Measurements from ENCODE around the gene ZCCHC14. TPM values are rescaled to one million over a fixed set of nuclear protein-coding genes. Genes with fewer than 3 reads are reported as not detected.

Gene ZCCHC14
- total and polyA plus RNA-seq, 2 of the 13 experiments (the other 11 are each of a cell fraction or from before 2014, with no cell fraction given) = 12.4 to 12.5 TPM

- intact Hi-C loops (cut with micrococcal nuclease; ENCODE audit: unreplicated experiment) (loop anchor here (2.0 to 10.0 kb wide), 3 partner anchors 14 to 474 kb away; no protein-coding TSS in a partner anchor), in situ Hi-C loops (cut with HindIII; ENCODE audit: extremely low pct_ligation_motif_present, low pct_unique_long_range_greater_than_20kb) (loop anchor here (25.0 kb wide), 1 partner anchor 482 kb away; the partner anchor contains the start of gene SLC7A5)
- Histone ChIP-seq H3K79me2 (ENCODE audit: insufficient read depth, low read length) (peaks cover 75% of the 10 kb centered on the region), H3K36me3 (replicated peaks in 1 of 2; ENCODE audit: control insufficient read depth in 1 of 2, insufficient read depth in 2 of 2, low read length in 2 of 2) (peaks cover 16 to 37% of the 10 kb centered on the region in 2 experiments), H4K20me1 (ENCODE audit: insufficient read depth, low read length) (peaks cover 67% of the 10 kb centered on the region), H2AFZ (ENCODE audit: low read length) (no peak overlapping the region), H3K4me2 (ENCODE audit: low read depth, low read length) (peak overlapping the region; percentile 98), H3K27me3 (ENCODE audit: control insufficient read depth in 1 of 2, insufficient read depth in 2 of 2, low read length in 2 of 2) (no peaks in the 10 kb centered on the region; a peak in 1 of 5 replicates), H3K27ac (ENCODE audit: extremely low read length, insufficient read depth, low read length) (peak overlapping the region; percentile 100), H3K4me1 (ENCODE audit: insufficient read depth, low read length) (peaks cover 59% of the 10 kb centered on the region), H3K4me3 (replicated peaks in 1 of 3; ENCODE audit: insufficient read depth in 1 of 3, low read depth in 2 of 3, low read length in 3 of 3) (peak overlapping the region; percentile 82 to 96 (median 84)), H3K9me3 (ENCODE audit: low read length) (no peaks in the 10 kb centered on the region), H3K9ac (ENCODE audit: insufficient read depth, low read depth, low read length) (peak overlapping the region; percentile 81)
- DNase-seq (ENCODE audit: low spot score) (no peak), FAIRE-seq (no peak), ATAC-seq (no peak)
- WGBS (ENCODE audit: low lambda C conversion rate) = 17% methylated on average over 10 of the region's 10 CpGs
- ChIA-PET CTCF (ENCODE audit: low intra/inter-chr PET ratio, low total read pairs) (interaction anchor here (1.1 kb wide), 1 partner anchor 56 kb away, joined by 3 read pairs; no protein-coding TSS in a partner anchor), POLR2A (interaction anchor here (0.8 to 14.0 kb wide), 8 partner anchors 8 to 62 kb away, joined by 4 to 265 read pairs (median 30); partner anchors contain the start of genes C16orf95 and MAP1LC3B)
- BruUV-seq (replicated peaks) = no TSS peak
- TF ChIP-seq SOX13 (IDR thresholded peaks at IDR 0.05) = no peak
- TF ChIP-seq SOX13 (CRISPR knock-in tag; conservative IDR thresholded peaks at IDR 0.05 in 1 of 2, IDR thresholded peaks at IDR 0.05 in 1 of 2) = 0 out of 4 replicates have a peak, but pooled peaks of 1 of the 2 experiments have one; percentile 11
- peak; percentile 56; the same call in 1 of the 2 replicates for TF ChIP-seq ZNF788 (CRISPR knock-in tag; IDR thresholded peaks at IDR 0.05; ENCODE audit: borderline replicate concordance)
- TF ChIP-seq NCOA2 (CRISPR knock-in tag; IDR thresholded peaks at IDR 0.05) = peak; percentile 6; the same call in 1 of the 2 replicates
- 0 out of 2 replicates have a peak, but pooled peaks have one; percentile 57 for TF ChIP-seq ZNF556 (CRISPR knock-in tag; IDR thresholded peaks at IDR 0.05; ENCODE audit: borderline replicate concordance)
- TF ChIP-seq ARID4A (CRISPR knock-in tag; IDR thresholded peaks at IDR 0.05; ENCODE audit: borderline replicate concordance) = peak; percentile 35; the same call in 1 of the 2 replicates
- no peak for TF ChIP-seq SOX6 (IDR thresholded peaks at IDR 0.05)
- peak; percentile 41; the same call in 1 of the 2 replicates for TF ChIP-seq SOX6 (CRISPR knock-in tag; IDR thresholded peaks at IDR 0.05)
- 0 out of 2 replicates have a peak, but pooled peaks have one; percentile 25 for TF ChIP-seq RARA (CRISPR knock-in tag; IDR thresholded peaks at IDR 0.05)
- no peak for TF ChIP-seq ZNF317 (CRISPR knock-in tag; IDR thresholded peaks at IDR 0.05)
- TF ChIP-seq ZBTB3 (CRISPR knock-in tag; IDR thresholded peaks at IDR 0.05; ENCODE audit: borderline replicate concordance, low read depth) = no peak
- TF ChIP-seq HOXA3 (CRISPR knock-in tag; IDR thresholded peaks at IDR 0.05) = 0 out of 2 replicates have a peak, but pooled peaks have one; percentile 10
- peak; percentile 42; the same call in 1 of the 2 replicates for TF ChIP-seq ZNF460 (CRISPR knock-in tag; IDR thresholded peaks at IDR 0.05; ENCODE audit: borderline replicate concordance)
- TF ChIP-seq ZNF563 (CRISPR knock-in tag; IDR thresholded peaks at IDR 0.05) = no peak
- TF ChIP-seq SALL1 (CRISPR knock-in tag; IDR thresholded peaks at IDR 0.05) = peak; percentile 37; the same call in 1 of the 2 replicates
Observed at GRCh38 chr16:87380403-87380802, 112.4 kb downstream of the ZCCHC14 start.

Measured in HepG2 (cell line).